Large intestine (tissue), 3 donors: ENCODE results near the gene CCDC85C. TPM values are rescaled to one million over a fixed set of nuclear protein-coding genes. Genes with fewer than 3 reads are reported as not detected.

Experiments
- DNase-seq, 2 donors: peaks; one replicate each; pipeline versions ENCODE4 v3.0.0 to v3.0.0-alpha.2; 2013
- H3K27ac ChIP-seq: one replicate; pipeline ENCODE4 v1.5.1; 2013; ENCODE audit warnings: low read length
- H3K27me3 ChIP-seq: 2 replicates; pipeline ENCODE4 v1.6.1; 2013; ENCODE audit warnings: low read length; ENCODE audit not compliant: control insufficient read depth, insufficient read depth
- H3K36me3 ChIP-seq: 2 replicates; pipeline ENCODE4 v1.6.1; 2013; ENCODE audit warnings: low read length; ENCODE audit not compliant: control insufficient read depth, insufficient read depth
- H3K4me1 ChIP-seq: one replicate; pipeline ENCODE4 v1.6.1; 2013; ENCODE audit warnings: low read length; ENCODE audit not compliant: control insufficient read depth, insufficient read depth
- H3K4me3 ChIP-seq: one replicate; pipeline ENCODE4 v1.5.1; 2013; ENCODE audit warnings: low read length
- H3K9me3 ChIP-seq: one replicate; pipeline ENCODE4 v1.6.1; 2013; ENCODE audit warnings: mild to moderate bottlenecking, low read depth, low read length, moderate library complexity; ENCODE audit not compliant: control insufficient read depth
- WGBS: methylation state at CpG from one replicate; pipeline ENCODE4 v1.1.5; 2013; ENCODE audit warnings: low lambda C conversion rate; ENCODE audit not compliant: insufficient coverage; 5-methylcytosine and 5-hydroxymethylcytosine counted together
- polyA plus RNA-seq: library from polyadenylated mRNA; unstranded; fragments of 120-200 nt; gene quantifications from one replicate; pipeline ENCODE4 v1.2.1, GENCODE V29; 2013

The CCDC85C gene
- polyA plus RNA-seq, 1 donor, result 28.5 TPM

- Histone ChIP-seq H3K27ac (no peak overlapping the region), H3K36me3 (peaks cover 56% of the 10 kb centered on the region), H3K9me3 (no peaks in the 10 kb centered on the region), H3K27me3 (no peaks in the 10 kb centered on the region), H3K4me1 (peaks cover 10% of the 10 kb centered on the region), H3K4me3 (no peak overlapping the region)
- 100% methylated on average over 1 of the region's 24 CpGs for WGBS
- DNase-seq, result no peak
Observed at GRCh38 chr14:99516156-99516870, 87.7 kb downstream of the CCDC85C start.

DNA sequence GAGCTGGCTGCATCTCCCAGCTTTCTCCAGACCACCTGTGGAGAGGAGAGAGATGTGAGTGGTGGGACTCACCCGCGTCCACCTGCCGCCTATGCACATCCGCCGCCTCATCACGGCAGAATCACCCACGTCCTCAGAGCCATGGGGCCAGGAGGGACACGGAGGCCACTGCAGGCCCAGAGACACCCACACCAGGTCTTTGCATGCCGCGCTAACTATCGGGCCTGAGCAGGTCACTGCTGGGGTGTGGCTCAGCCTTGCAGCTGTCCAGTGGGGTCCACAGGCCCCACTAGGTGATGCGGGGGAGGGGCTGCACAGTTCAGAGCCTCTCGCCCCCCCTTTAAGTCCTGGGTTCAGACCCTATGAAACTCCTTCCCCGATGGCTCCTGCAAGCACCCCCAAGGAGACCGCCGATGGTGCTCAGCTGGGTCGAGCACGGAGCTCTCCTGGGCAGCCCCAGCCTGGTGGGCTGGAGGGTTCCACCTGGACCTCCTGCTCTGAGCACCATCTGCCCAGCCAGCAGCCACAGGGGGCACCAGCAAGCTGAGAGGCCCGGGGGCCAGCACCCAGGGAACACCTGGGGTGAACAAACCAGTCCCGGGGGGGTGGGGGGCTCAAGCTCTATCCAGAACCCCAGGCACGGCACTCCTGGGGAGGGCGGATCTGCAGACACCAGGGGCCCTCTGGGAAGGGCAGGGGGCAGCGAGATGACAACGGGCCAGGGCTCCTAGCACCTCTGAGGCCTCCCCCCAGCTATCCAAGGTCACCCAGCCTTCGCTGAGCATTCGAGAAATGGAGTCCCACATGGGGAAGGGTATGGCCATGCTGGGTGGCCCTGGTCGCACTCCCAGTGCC, 88.5 kb downstream of the CCDC85C start:
- Histone ChIP-seq H3K9me3 (no peaks in the 10 kb centered on the region), H3K27me3 (no peaks in the 10 kb centered on the region), H3K36me3 (peaks cover 56% of the 10 kb centered on the region), H3K4me1 (peaks cover 10% of the 10 kb centered on the region), H3K27ac (no peak overlapping the region), H3K4me3 (no peak overlapping the region)
- WGBS, result no CpG with 5 or more reads among the region's 27 CpGs
- no peak for DNase-seq

GRCh38 chr14:99514552-99515300, 89.3 kb downstream of the CCDC85C start:
- WGBS, result no CpG with 5 or more reads among the region's 20 CpGs

GRCh38 chr14:99513946-99514551, 90.0 kb downstream of the CCDC85C start:
- peaks cover 62% of the 10 kb centered on the region for H3K36me3 ChIP-seq
- no peaks in the 10 kb centered on the region for H3K27me3 ChIP-seq
- no peak for DNase-seq
- H3K4me1 ChIP-seq, result peaks cover 10% of the 10 kb centered on the region
- no peak overlapping the region for H3K27ac ChIP-seq
- no CpG with 5 or more reads among the region's 13 CpGs for WGBS
- H3K9me3 ChIP-seq, result no peaks in the 10 kb centered on the region
- H3K4me3 ChIP-seq, result no peak overlapping the region

More at GRCh38 chr14:99514552-99515300, 89.3 kb downstream of the CCDC85C start:
- H3K4me3 ChIP-seq, result no peak overlapping the region
- peaks cover 60% of the 10 kb centered on the region for H3K36me3 ChIP-seq
- DNase-seq, result no peak
- no peaks in the 10 kb centered on the region for H3K9me3 ChIP-seq
- H3K27me3 ChIP-seq, result no peaks in the 10 kb centered on the region
- H3K4me1 ChIP-seq, result peaks cover 10% of the 10 kb centered on the region
- no peak overlapping the region for H3K27ac ChIP-seq

GRCh38 chr14:99513183-99513694, 90.8 kb downstream of the CCDC85C start:
- DNase-seq, result no peak
- Histone ChIP-seq H3K4me1 (peaks cover 7% of the 10 kb centered on the region), H3K27ac (no peak overlapping the region), H3K4me3 (no peak overlapping the region), H3K27me3 (no peaks in the 10 kb centered on the region), H3K36me3 (peaks cover 70% of the 10 kb centered on the region), H3K9me3 (no peaks in the 10 kb centered on the region)
- WGBS, result no CpG with 5 or more reads among the region's 15 CpGs

DNA sequence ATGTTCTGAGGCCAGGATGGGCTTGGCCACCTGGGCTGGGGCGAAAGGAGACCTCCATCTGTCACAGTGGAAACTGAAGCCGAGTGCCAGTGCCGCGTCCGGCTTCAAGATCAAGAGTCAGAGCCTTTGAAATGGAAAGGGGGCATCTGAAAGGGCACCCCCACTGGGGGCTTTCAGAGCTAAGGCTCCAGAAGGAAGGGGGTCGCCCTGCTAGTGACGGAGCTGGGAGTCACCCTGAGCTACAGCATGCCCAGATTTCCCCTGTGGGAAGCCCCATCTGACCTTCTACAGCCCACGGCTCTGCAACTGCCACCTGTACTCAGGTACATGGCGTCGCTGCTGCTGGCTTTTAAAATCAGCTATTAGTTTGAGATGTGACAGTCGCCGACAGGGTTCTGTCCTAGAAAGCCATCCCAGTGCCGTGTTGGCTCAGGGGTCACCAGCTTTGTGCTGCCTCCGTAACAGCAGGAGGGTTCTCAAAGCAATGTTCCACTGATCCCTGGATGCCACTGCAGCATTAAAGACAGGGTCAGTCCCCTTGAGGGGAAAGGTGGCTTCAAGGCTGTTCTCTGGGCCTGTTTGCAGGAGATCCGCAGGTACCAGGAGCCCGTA, 91.3 kb downstream of the CCDC85C start:
- no CpG with 5 or more reads among the region's 16 CpGs for WGBS
- Histone ChIP-seq H3K36me3 (peaks cover 76% of the 10 kb centered on the region), H3K27ac (no peak overlapping the region)

DNA sequence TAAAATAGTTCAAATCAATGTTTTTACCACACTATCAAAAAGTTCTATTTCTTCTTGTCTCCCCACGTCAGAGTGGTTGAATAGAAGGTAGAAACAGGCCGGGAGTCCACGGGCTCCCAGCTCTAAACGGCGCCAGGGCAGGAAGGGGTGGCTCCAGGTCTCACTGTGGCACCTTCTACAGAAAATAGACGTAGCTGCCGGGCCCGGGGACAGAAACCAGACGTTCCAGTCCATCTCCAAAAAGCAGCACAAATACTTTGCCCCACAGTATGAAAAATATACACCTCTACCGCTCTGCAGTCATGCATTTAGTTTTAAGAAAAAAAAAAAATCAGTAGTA, 91.9 kb downstream of the CCDC85C start:
- Histone ChIP-seq H3K36me3 (peaks cover 81% of the 10 kb centered on the region), H3K27me3 (no peaks in the 10 kb centered on the region), H3K27ac (peak overlapping the region; percentile 35), H3K9me3 (no peaks in the 10 kb centered on the region), H3K4me3 (no peak overlapping the region), H3K4me1 (peaks cover 2% of the 10 kb centered on the region)
- no peak for DNase-seq
- WGBS, result 100% methylated on average over 1 of the region's 10 CpGs

More for the DNA sequence above, 91.3 kb downstream of the CCDC85C start:
- DNase-seq, result no peak
- Histone ChIP-seq H3K9me3 (no peaks in the 10 kb centered on the region), H3K27me3 (no peaks in the 10 kb centered on the region), H3K4me3 (no peak overlapping the region), H3K4me1 (peaks cover 5% of the 10 kb centered on the region)

DNA sequence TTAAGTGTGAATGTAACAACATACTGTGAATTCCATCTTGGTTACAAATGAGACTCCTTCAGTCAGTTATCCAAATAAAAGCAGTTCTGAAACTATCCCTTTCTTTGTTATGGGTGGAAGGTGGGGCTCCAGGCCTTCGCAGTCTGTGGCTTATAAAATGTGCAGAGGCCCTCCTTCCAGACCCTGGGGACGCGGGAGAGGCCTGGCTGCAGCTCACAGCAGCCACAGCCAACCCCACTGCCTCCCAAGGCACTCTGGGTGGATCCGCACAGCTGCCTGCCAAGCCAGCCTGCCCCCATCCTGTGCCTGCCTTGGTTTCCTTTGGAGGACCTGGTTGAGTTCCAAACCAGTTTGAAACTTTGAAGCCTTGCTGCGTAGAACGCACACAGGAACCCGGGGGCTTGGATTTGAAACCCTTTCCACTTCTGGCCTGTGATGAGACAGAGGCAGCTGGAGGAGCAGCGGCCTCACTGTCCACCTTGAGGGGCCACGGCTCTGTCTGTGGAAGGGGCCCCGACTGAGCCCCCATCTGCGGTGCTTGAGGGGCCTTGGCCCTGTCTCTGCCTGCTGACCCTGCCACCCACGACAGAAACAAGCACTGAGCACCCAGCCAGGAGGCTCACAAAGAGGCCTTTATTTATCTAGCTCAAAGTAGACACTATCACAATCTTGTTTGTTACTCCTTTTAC, 92.4 kb downstream of the CCDC85C start:
- WGBS, result no CpG with 5 or more reads among the region's 12 CpGs
- Histone ChIP-seq H3K36me3 (peaks cover 84% of the 10 kb centered on the region), H3K4me3 (no peak overlapping the region), H3K4me1 (peaks cover 2% of the 10 kb centered on the region), H3K9me3 (no peaks in the 10 kb centered on the region), H3K27me3 (no peaks in the 10 kb centered on the region), H3K27ac (peak overlapping the region; percentile 35)
- peak in 1 of 2 donors; percentile 36 for DNase-seq

DNA sequence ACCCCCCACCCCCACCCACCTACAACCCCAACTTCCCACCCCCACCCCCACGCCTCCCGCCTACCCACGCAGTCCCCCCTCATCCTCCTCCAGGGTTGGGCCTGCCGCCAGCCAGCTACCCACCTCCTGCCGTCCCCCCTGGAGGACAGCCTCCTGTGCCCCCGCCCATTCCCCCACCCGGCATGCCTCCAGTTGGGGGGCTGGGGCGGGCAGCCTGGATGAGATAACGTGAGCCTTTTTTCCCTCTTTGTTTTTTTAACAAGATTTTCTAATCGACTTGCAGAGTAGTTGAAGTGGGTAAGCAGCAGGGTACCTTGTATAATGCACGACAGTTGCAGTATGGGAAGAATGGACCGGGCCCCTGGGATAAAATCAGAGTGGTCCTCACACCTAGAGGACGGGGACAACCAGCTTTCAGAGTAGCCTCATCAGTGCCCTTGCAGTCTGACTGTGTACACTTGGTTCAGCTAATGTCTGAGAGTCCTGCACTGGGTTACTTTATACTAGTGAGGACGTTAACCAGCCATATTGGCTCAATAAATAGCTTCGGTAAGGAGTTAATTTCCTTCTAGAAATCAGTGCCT, 93.4 kb downstream of the CCDC85C start:
- peaks cover 2% of the 10 kb centered on the region for H3K4me1 ChIP-seq
- no CpG with 5 or more reads among the region's 15 CpGs for WGBS

More for the DNA sequence above, 93.4 kb downstream of the CCDC85C start:
- Histone ChIP-seq H3K9me3 (no peaks in the 10 kb centered on the region), H3K27me3 (no peaks in the 10 kb centered on the region), H3K4me3 (no peak overlapping the region), H3K27ac (no peak overlapping the region), H3K36me3 (peaks cover 87% of the 10 kb centered on the region)
- DNase-seq, result no peak
